ENCODE results near the gene PLEK. TPM values are rescaled to one million over a fixed set of nuclear protein-coding genes. Genes with fewer than 3 reads are reported as not detected.

Gene PLEK
- total and polyA plus RNA-seq, 8 donors: 0.45 to 18.1 (median 3.8) TPM

GRCh38 chr2:68352651-68353391 is 12.3 kb upstream of the PLEK start:
- Histone ChIP-seq H3K36me3 (no peaks in the 10 kb centered on the region), H3K9me3 (peaks cover 0 to 4% (median 0%) of the 10 kb centered on the region in 4 donors), H3K4me3 (no peak overlapping the region), H3K4me1 (no peaks in the 10 kb centered on the region), H3K27ac (no peak overlapping the region), H3K27me3 (no peaks in the 10 kb centered on the region)
- WGBS, 5 donors: 20 to 33% (median 24%) methylated on average over 2 of the region's 2 CpGs
- no peak for DNase-seq
- TF ChIP-seq CTCF (IDR thresholded peaks at IDR 0.05): no peak
- TF ChIP-seq POLR2AphosphoS5 (IDR thresholded peaks at IDR 0.05): no peak
- no peak for TF ChIP-seq POLR2A (IDR thresholded peaks at IDR 0.05)
- no peak for TF ChIP-seq EP300 (IDR thresholded peaks at IDR 0.05)
- intact Hi-C loops (cut with DNase I; ENCODE audit: low total_unique reads): no loop called here

GRCh38 chr2:68356599-68357239 is 8.4 kb upstream of the PLEK start:
- Histone ChIP-seq H3K9me3 (no peaks in the 10 kb centered on the region), H3K4me1 (no peaks in the 10 kb centered on the region), H3K4me3 (no peak overlapping the region), H3K36me3 (no peaks in the 10 kb centered on the region), H3K27ac (no peak overlapping the region), H3K27me3 (no peaks in the 10 kb centered on the region)
- WGBS, 5 donors: 92 to 97% (median 95%) methylated on average over 4 of the region's 4 CpGs
- TF ChIP-seq POLR2A (IDR thresholded peaks at IDR 0.05) (no peak), EP300 (IDR thresholded peaks at IDR 0.05) (no peak), POLR2AphosphoS5 (IDR thresholded peaks at IDR 0.05) (no peak), CTCF (IDR thresholded peaks at IDR 0.05) (no peak)
- intact Hi-C loops (cut with DNase I; ENCODE audit: low total_unique reads): no loop called here
- no peak for DNase-seq

- 67 to 80% (median 72%) methylated on average over 6 of the region's 6 CpGs for WGBS, 5 donors
- H3K4me3 ChIP-seq: no peak overlapping the region
- TF ChIP-seq EP300 (IDR thresholded peaks at IDR 0.05) (no peak), POLR2A (IDR thresholded peaks at IDR 0.05) (no peak), POLR2AphosphoS5 (IDR thresholded peaks at IDR 0.05) (no peak), CTCF (IDR thresholded peaks at IDR 0.05) (peak in 2 of 7 experiments; percentile 8 to 20)
- intact Hi-C loops (cut with DNase I; ENCODE audit: low total_unique reads): no loop called here
- no peaks in the 10 kb centered on the region for H3K9me3 ChIP-seq
- peaks cover 0 to 6% (median 2%) of the 10 kb centered on the region in 4 donors for H3K4me1 ChIP-seq
- H3K27me3 ChIP-seq: no peaks in the 10 kb centered on the region
- peak in 1 of 2 donors; percentile 54 for DNase-seq
- H3K36me3 ChIP-seq: no peaks in the 10 kb centered on the region
- no peak overlapping the region for H3K27ac ChIP-seq
These were observed 7.3 kb upstream of the PLEK start for GRCh38 chr2:68357605-68358337.

GRCh38 chr2:68359889-68360288 is 5.2 kb upstream of the PLEK start:
- intact Hi-C loops (cut with DNase I; ENCODE audit: low total_unique reads): loop anchor here (5.0 kb wide), 1 partner anchor 87 kb away; no protein-coding TSS in a partner anchor
- WGBS, 5 donors: 80 to 92% (median 86%) methylated on average over 3 of the region's 3 CpGs

More at GRCh38 chr2:68359889-68360288, 5.2 kb upstream of the PLEK start:
- no peak overlapping the region for H3K27ac ChIP-seq
- H3K4me3 ChIP-seq: no peak overlapping the region
- no peaks in the 10 kb centered on the region for H3K9me3 ChIP-seq
- H3K27me3 ChIP-seq: no peaks in the 10 kb centered on the region
- TF ChIP-seq CTCF (IDR thresholded peaks at IDR 0.05) (peak in 1 of 7 experiments; percentile 17), POLR2AphosphoS5 (IDR thresholded peaks at IDR 0.05) (no peak)
- no peaks in the 10 kb centered on the region for H3K36me3 ChIP-seq
- DNase-seq: no peak
- peaks cover 0 to 6% (median 2%) of the 10 kb centered on the region in 4 donors for H3K4me1 ChIP-seq
